Epithelial cell of proximal tubule (primary cell): ENCODE data around the gene TPSG1. TPM values are rescaled to one million over a fixed set of nuclear protein-coding genes. Genes with fewer than 3 reads are reported as not detected.
"Not testable (repeated sequence)": the region's sequence is repeated elsewhere in the genome, so short reads cannot be mapped to it uniquely, and the experiment has no call there.

Experiments used
- DNase-seq: peaks from one replicate; pipeline ENCODE4 v3.0.0-alpha.2; 2011; ENCODE audit warnings: low read depth
- H3K4me3 ChIP-seq: 2 replicates; pipeline ENCODE4 v1.5.1; 2011; ENCODE audit warnings: low read depth, mild to moderate bottlenecking, low read length
- total RNA-seq: library from RNA; depleted of rRNA; stranded (reverse); fragments of >200 nt; gene quantifications from 2 replicates; pipeline ENCODE4 v1.2.3, GENCODE V29; 2015
- TF ChIP-seq, protein P1 (sequence below): conservative IDR thresholded peaks from 2 replicates; pipeline ENCODE4 v1.5.1; 2012; ENCODE audit warnings: low read depth, mild to moderate bottlenecking, low read length

Gene TPSG1
- total RNA-seq, 1 donor from 2014 or later, result not detected

- DNase-seq, H3K4me3 ChIP-seq: not testable (repeated sequence)
These were observed 28.8 kb upstream of the TPSG1 start for GRCh38 chr16:1253701-1254364.

GRCh38 chr16:1249031-1249755 lies 24.1 kb upstream of the TPSG1 start:
- DNase-seq, H3K4me3 ChIP-seq: not testable (repeated sequence)

- not testable (repeated sequence) for DNase-seq
These were observed 23.0 kb upstream of the TPSG1 start for GRCh38 chr16:1247903-1248537.

DNA sequence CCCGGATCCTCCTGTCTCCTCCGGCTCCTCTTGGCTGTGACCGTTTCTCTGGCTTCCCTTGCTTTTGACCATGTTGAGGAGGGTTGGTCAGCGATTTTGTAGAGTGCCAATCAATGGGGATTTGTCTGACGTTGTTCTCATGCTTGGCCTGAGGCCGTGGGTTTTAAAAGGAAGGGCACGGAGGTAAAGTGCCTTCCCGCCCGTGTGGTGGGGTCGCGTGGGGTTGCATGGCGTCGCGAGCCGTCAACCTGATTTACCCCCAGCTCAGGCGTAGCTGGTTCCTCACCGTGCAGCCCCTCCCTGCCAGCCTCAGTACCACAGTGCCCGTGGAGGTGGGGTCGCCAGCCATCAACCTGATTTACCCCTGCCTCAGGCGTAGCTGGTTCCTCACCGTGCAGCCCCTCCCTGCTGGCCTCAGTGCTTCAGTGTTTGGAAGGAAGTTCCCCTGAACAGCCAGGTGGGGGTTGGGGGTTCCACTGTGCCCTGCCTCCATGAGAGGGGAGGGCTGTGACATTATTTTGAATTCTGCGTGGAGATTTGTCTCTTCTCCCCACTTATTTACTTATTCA lies 20.5 kb upstream of the TPSG1 start:
- no peak overlapping the region for H3K4me3 ChIP-seq
- no peak for DNase-seq
- TF ChIP-seq, protein P1, sequence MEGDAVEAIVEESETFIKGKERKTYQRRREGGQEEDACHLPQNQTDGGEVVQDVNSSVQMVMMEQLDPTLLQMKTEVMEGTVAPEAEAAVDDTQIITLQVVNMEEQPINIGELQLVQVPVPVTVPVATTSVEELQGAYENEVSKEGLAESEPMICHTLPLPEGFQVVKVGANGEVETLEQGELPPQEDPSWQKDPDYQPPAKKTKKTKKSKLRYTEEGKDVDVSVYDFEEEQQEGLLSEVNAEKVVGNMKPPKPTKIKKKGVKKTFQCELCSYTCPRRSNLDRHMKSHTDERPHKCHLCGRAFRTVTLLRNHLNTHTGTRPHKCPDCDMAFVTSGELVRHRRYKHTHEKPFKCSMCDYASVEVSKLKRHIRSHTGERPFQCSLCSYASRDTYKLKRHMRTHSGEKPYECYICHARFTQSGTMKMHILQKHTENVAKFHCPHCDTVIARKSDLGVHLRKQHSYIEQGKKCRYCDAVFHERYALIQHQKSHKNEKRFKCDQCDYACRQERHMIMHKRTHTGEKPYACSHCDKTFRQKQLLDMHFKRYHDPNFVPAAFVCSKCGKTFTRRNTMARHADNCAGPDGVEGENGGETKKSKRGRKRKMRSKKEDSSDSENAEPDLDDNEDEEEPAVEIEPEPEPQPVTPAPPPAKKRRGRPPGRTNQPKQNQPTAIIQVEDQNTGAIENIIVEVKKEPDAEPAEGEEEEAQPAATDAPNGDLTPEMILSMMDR, result no peak

More at GRCh38 chr16:1247903-1248537, 23.0 kb upstream of the TPSG1 start:
- H3K4me3 ChIP-seq, result not testable (repeated sequence)

GRCh38 chr16:1244881-1245280 lies 19.8 kb upstream of the TPSG1 start:
- no peak for DNase-seq
- no peak overlapping the region for H3K4me3 ChIP-seq
- TF ChIP-seq, protein P1, result no peak

DNA sequence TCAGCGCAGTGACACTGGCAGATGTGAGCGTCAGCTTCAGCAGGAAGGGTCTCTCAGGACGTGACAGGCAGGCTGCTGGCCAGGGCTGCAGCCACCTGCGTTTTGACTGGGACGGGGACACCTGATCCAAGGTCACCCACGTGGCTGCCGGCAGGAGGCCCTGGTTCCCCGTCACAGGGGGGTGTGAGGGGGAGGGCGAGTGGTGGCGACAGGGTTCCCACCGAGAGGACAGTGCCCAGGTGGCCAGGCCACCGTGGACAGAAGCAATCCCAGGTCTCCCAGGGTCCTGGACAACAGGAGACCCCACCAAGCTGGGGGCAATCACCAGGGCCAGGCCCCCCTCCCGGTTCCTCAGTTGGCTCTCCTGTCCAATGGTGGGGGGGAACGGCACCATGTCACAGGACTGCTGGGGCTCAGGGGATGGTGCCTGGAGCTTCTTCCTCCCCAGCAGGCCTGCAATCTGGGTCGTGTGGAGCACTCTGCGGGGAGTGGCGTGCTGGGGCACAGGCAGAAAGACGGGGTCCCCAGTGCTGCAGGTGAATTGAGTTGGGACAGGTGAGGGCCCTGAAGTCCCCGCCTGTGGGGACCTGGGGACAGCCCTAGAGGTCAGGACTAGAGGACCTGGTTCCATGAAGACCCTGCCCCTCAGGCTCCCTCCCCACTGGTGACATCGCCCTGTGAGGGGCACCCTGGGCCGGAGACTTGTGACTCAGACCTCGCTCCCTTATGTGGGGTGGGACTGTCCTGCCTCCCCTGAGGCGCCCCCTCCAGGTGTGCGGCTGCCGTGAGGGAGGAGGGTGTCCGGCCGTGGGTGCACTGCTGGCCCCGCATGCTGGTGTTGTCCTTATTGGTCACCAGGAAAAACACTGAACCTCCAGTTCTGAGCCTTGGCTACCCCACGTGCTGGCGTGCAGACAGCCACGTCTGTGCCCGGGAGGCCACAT lies 19.1 kb upstream of the TPSG1 start:
- H3K4me3 ChIP-seq, DNase-seq: not testable (repeated sequence)

DNA sequence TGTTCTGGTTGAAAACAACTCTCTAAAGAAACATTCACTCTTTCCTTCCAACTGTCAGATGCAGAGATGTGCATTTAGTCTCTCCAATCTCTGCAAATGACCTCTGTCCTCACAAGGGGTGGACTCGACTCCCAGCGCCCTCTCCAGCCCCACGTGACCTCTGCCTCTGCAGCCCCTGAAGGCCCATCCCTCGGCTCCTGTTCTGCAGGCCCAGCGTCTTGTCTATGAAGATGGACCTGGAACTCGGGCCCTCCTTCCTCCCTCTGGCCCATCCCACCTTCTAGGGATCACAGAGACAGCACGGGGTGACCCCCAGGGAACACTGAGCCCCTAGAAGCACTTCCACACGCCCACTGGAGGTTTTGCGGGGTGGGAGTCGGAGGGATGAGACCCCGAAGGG lies 18.3 kb upstream of the TPSG1 start:
- DNase-seq, H3K4me3 ChIP-seq: not testable (repeated sequence)

DNA sequence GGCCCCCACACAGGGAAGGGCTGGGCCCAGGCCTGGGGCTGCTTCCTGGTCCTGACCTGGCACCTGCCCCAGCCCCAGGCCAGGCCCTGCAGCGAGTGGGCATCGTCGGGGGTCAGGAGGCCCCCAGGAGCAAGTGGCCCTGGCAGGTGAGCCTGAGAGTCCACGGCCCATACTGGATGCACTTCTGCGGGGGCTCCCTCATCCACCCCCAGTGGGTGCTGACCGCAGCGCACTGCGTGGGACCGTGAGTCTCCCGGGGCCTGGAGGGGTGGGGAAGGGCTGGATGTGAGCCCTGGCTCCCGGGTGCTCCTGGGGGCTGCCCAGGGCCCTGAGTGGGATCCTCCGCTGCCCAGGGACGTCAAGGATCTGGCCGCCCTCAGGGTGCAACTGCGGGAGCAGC lies 16.0 kb upstream of the TPSG1 start:
- not testable (repeated sequence) for DNase-seq, H3K4me3 ChIP-seq

DNA sequence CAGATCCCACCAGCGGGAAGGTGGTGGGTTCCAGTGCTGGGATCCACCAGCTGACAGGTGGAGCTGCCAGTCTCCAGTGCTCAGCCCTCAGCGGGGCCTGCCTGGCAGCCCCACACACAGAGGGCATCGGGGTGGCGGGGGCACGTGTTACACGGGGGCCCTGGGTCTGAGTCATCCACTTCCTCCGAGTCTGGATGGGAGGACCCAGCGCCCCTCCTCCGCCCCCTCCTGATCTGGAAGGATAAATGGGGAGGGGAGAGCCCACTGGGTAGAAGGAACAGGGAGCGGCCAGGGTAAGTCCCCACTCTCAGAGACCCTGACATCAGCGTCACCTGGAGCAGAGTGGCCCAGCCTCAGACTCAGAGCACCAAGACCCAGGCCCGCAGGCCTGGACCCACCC lies 15.4 kb upstream of the TPSG1 start, which contains the start of gene TPSAB1:
TSS of gene TPSAB1 (plus strand) at position 270 of the 400 bp plus-strand sequence. CDS start 234 bp downstream, outside the sequence.
- H3K4me3 ChIP-seq, DNase-seq: not testable (repeated sequence)

DNA sequence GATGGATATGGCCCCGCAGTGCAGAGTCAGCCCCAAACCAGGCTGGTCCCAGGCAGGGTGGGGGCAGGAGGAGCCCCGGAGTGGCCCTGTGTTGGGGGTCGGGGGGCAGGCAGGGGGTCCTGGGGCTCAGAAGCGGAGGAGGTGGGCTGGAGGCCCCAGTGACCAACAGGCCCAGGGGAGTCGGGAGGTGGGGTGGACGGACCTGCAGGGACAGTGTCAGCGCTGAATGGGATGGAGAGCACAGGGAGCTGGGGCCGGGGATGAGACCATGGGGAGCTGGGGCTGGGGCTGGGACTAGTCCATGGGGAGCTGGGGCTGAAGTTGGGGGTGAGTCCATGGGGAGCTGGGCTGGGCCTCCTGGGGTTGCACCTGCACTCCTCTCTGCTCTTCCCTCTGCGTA lies 14.5 kb upstream of the TPSG1 start:
- DNase-seq, H3K4me3 ChIP-seq: not testable (repeated sequence)

- DNase-seq, H3K4me3 ChIP-seq: not testable (repeated sequence)
These were observed 13.8 kb upstream of the TPSG1 start for GRCh38 chr16:1238909-1239308.
